Colon (tissue), 2 donors: ENCODE results near the gene LRRFIP2.
"Not testable (repeated sequence)": the region's sequence is repeated elsewhere in the genome, so short reads cannot be mapped to it uniquely, and the experiment has no call there.

Experiments
- FAIRE-seq: peaks from 2 replicates; lab custom pipeline; 2012; peaks lifted over from hg19 to GRCh38; lab: Jason Lieb, UNC
- donor health status: control.
- donor health status: control.

The LRRFIP2 gene, protein sequence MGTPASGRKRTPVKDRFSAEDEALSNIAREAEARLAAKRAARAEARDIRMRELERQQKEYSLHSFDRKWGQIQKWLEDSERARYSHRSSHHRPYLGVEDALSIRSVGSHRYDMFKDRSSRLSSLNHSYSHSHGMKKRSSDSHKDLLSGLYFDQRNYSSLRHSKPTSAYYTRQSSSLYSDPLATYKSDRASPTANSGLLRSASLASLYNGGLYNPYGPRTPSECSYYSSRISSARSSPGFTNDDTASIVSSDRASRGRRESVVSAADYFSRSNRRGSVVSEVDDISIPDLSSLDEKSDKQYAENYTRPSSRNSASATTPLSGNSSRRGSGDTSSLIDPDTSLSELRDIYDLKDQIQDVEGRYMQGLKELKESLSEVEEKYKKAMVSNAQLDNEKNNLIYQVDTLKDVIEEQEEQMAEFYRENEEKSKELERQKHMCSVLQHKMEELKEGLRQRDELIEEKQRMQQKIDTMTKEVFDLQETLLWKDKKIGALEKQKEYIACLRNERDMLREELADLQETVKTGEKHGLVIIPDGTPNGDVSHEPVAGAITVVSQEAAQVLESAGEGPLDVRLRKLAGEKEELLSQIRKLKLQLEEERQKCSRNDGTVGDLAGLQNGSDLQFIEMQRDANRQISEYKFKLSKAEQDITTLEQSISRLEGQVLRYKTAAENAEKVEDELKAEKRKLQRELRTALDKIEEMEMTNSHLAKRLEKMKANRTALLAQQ

DNA sequence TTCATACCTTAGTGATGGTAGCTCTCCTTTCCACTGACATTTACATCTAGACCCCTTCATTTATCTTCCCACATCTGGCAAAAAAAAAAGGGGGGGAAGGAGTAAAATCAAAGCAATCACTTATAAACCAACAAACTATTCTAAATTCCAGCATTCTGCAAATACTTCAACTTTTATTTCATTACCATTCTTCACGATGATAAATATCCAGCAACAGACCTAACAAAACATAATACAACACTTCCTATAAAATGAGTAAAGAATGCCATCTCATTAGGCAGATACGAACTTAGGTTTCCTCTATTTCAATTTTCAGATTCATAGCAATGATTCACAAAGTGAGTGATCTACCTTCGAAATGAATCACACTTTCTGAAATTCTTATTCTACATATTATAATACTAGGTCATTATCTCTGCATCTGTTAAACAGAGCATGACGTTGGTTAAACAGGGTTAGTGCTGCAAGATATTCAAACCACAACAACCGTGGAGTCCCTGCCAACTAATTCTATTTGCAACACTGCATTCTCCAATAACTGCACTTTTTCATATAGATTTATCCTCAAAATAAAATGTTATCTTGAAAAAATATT, at the start of gene LRRFIP2:
Gene LRRFIP2, minus strand, starts transcription at position 51 of the 595 bp plus-strand sequence. CDS start 25,599 bp downstream, outside the sequence.
- no peak for FAIRE-seq

DNA sequence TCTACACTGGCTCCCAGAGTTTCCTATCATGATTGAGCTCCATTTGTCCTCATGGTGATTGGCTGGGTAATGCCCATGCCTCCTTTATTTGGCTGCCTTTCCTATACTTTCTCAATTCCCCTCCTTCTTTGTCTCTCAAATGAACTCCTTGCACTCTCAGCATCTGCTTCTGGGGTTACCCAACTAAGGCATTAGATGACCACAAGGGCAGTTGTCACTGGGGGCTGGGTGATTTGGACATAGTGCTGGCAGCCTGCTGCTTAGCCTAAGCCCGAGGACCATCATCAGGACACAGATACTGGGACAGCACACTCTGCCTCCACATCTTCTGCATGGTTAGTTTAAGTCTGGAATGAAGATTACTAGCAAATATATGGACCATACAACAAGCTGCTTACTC, 49.2 kb upstream of the LRRFIP2 start:
- no peak for FAIRE-seq

DNA sequence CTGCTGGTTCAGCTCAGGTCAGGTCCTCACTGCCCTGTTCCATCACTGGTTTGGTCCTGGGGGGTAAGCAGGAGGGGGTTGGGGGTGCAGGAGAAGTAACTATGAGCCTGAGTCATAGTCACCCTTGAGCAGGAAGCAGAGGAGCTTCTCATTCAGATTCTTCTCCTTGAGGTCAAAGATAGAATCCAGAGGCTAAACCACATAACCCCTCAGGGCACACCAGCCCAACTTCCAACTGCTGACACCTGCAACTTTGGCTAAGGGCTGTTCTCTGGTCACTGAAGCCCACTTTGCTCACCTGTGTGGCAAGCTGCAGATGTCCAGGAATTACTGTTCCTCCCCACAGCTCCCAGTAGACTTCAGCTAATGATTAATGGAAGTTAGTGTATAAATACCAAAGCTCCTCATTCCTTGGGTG, 48.8 kb upstream of the LRRFIP2 start:
- FAIRE-seq: no peak

DNA sequence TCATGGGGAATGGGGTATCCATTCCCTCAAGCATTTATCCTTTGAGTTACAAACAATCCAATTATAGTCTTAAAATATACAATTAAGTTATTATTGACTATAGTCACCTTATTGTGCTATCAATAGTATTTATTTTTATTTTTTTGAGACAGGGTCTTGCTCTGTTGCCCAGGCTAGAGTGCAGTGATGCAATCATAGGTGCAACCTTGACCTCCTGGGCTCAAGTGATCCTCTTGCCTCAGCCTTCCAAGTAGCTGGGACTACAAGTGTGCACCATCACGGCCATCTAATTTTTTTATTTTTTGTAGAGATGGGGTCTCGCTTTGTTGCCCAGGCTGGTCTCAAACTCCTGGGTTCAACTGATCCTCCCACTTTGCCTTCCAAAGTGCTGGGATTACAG, 48.2 kb upstream of the LRRFIP2 start:
- FAIRE-seq: not testable (repeated sequence)

DNA sequence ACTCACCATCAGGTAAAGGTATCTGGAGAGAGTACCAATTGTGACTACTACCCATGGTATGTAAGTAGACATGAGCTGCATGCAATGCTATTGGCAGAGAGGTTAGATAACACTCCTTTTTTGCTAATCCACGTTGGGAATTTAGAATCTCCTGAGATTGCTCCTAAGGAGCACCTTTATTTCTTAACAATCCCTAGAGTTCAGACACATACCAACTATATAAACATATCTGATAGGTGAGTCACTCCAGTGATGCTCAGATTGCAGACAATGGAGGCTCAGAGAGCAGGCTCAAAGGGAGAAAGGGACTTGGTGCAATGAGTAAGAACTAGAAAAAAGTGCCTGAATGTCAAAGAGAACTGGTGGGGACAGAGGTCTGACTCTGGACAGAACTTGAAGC, 47.0 kb upstream of the LRRFIP2 start:
- FAIRE-seq: no peak

DNA sequence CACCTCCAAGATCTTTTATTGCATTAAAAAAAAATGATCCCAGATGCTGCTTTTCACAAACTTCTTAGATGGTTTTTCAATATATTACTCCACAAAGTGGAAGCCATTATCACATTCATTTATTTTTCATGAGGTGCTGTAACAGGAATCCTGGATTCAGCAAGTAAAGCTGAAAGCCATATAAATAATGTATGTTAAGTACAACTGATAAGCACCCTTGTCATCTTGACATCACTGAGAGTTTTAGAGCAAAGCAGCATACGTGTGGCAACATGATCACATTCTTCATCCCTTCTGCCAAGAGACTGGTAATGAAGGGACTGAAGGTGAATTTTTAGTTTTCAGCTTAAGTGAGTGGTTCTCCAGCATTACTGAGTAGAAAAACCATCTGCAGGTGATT, 44.9 kb upstream of the LRRFIP2 start:
- no peak for FAIRE-seq

DNA sequence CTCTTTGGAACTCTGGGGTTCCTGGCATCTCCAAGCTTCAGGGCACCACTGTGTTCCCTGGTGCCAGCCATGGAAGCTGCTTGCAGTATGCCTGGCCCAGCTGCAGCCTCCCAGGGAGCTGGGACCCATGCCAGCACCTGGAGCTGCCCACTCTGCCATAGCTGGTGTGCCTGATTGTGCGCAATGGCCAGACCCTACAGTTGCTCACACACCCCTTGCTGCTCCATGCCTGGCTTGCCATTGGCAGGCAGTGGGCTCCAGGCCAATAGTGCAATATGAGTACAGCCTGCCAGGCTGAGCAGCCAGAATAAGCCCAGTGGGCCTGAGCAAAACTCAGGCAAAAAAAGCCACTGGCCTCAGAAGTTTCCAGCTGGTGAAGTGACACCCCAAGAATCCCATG, 43.8 kb upstream of the LRRFIP2 start:
- no peak for FAIRE-seq

DNA sequence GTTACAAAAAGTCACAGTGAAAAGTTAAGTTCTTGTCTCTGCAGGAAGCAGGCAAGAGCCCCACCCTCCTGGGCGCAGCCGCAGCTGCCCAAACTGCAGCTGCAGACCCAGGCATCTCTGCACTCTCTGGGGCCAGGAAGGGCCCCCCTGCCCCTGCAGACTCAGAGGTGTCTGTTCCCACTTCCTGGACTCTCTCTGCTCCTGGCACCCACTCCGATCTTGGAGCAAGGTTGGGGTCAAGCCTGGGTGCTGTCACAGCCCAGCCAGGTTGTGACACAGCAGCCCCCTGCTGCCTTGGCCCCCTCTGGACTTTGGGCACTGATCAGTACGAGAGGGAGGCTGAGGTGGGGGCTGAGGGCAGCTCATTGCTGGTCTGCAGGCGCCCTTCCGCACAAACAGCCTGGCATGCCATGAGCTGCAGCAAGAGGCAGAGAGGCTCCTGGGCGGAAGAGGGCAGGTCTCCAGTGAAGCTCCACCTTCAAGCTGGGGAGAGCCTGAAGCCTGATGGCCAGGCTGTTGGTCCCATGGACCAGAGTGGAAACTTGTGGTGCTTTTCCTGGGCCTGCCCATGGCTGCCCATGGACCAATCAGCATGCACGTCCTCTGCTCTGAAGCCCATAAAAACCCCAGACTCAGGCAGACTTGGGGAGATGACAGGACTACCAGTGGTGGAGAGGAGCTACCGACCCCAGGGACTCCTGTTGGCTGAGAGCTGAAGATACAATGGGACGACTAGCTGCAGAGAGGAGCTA, 42.9 kb upstream of the LRRFIP2 start:
- FAIRE-seq: no peak

DNA sequence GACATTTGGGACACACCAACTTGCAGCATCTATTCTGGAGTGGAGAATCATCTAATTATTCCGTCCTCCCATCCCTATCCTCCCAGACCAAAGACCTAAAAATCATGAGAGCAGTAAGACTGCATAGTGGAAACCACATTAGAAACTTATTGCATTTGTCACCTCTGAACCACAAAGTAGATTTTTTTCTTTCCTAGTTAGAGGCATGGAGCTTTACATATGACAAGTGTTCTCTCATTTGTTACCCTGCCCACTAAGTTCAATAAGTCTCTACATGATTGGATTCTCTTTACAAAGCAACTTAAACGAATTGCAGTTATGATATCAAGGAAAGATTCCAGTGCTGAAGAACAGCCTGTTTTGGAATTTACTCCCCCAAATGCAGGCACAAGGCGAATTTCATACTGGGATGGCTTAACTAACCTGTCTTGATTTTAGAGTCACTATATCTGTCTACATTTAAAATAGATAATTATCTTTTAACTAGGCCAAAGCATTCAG, 42.3 kb upstream of the LRRFIP2 start:
- no peak for FAIRE-seq

DNA sequence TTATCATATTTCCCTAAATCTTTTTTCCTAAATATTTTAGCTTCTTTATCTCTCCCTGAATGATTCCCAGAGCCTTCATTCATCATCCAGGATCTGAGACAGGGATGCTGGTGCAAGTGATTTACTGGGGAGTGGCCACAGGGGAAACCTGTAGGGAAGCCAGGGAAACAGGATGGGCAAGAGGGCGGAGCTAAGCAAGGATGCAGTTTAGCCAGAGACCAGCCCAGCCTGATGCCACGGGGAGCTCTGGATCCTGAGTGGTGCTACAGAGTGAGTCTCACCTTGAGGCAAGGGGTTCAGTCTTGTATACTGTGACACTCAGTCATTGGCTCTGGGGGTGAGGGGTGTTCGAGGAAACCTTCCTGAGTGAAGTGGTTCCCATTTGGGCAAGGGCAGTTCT, 39.7 kb upstream of the LRRFIP2 start:
- FAIRE-seq: no peak

DNA sequence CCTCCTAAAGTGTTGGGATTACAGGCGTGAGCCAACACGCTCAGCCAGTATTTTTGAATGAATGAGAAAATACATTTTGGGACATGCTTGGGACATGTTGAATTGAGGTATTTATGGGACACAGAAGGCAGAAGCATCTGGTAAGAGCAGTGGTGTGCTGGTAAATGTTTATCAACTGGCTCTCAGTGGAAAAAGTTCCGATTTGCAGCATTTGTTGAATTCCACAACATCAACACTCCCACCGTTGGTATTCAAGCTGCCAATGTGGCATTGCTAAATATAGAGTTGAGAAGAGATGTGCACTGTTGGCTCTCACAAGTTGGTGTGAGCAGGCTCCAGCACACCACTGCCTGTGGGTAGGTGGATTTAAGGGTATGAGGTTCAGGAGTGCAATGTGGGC, 35.8 kb upstream of the LRRFIP2 start:
- FAIRE-seq: no peak

DNA sequence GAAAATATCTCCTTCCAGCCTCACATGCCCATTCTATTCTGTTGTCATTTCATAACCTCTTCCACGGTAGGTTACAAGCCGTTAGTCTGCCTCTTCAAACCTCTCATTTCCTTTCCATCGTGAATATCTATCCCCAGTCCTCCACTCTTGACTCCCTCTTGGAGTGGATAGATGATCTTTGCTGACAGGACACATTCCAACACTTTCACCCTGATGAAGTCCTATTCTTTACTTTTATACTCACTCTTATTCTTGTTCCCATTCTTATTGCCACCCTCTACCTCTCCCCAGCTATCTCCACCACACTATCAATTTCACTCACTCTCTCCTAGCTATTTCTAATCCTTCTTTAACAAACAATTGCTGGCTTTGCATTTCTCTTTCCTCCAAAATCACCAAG, 34.2 kb upstream of the LRRFIP2 start:
- FAIRE-seq: not testable (repeated sequence)

DNA sequence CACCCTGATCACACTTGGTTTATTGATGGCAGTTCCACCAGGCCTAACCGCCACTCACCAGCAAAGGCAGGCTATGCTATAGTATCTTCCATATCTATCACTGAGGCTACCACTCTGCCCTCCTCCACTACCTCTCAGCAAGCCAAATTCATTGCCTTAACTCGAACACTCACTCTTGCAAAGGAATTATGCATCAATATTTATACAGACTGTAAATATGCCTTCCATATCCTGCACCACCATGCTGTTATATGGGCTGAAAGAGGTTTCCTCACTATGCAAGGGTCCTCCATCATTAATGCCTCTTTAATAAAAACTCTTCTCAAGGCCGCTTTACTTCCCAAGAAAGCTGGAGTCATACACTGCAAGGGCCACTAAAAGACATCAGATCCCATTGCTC, 33.6 kb upstream of the LRRFIP2 start:
- not testable (repeated sequence) for FAIRE-seq

DNA sequence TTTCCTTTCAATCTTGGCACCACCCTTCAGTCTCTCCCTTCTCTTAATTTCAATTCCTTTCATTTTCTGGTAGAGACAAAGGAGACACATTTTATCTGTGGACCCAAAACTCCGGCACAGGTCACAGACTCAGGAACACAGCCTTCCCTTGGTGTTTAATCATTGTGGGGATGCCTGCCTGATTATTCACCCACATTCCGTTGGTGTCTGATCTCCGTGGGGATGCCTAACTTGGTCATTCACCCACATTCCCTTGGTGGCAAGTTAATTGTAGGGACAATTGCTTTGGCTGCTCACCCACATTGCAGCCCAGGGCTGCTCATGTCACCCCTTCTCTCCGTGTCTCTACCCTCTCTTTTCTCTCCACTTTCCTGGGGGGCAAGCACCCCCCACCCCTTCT, 31.7 kb upstream of the LRRFIP2 start:
- not testable (repeated sequence) for FAIRE-seq

DNA sequence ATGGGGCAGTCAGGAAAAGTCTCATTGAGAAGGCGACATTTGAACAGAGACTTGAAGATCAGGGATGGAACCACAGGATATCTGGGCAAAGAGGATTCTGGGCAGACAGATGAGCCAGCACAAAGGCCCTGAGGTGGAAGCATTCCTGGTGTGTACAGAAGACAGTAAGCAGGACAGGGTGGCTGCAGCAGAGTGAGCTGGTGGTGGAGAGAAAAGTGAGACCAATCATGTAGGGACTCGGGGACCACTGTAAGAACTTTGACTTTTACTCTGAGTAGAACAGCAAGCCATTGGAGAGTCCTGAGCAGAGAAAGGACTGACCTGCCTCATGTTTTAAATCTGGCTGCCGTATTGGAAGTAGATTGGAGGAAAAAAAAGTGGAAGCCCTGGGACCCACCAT, 29.9 kb upstream of the LRRFIP2 start:
- FAIRE-seq: no peak

DNA sequence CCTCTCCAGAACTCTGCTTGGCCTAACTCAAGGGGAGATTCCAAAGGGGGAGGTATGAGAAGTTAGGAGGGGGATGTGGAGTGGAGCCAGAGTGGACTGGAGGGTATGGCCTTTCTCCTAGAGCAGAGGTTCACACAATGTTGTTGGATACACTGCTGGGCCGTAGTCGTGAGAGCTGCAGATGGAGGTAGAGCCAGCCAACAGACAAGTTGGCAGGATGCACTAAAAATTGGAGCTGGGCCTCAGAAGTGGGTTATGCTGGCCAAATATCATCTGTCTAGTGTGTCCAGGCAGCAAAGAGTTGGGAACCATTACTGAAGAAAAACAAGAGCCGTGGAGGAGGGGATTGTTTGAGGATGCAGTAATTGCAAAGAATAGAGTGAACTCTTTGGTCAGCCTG, 27.7 kb upstream of the LRRFIP2 start:
- FAIRE-seq: no peak

DNA sequence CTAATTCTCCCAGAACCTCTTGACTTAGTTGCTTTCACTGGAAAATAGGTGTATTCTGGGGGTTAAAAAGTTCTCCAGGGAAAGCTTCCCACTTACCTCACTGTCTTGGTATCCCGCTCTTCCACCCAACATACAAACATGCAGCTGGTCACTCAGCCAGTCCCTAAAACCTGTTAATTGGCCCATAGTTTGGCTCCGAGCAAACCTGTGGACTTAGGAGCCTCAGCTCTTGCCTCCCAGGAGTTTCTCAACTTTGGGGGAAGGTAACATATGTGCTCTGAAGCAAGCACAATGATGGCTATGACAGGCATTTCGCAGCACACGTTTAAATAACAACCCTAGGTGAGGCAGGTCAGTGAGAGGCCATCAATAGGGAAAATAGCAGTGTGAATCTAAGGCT, 25.8 kb upstream of the LRRFIP2 start:
- no peak for FAIRE-seq

DNA sequence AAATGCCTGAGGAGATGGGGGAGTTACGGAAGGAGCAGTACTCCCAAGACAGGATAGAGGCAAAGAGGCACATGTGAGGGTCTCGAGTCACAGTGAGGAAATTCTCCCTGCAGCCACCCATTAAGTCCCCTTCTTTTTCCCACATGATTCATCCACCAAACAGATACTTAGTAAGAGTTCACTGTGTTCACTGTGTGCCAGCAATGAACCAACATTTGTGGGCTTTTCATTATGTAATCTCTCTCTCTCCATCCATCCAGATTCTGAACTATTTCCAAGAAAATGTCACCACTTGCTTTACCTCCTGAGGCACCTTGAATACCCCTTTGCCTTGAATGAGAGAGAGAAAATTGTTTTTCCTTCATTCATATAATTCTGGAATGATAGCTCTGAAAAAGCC, 24.6 kb upstream of the LRRFIP2 start:
- no peak for FAIRE-seq

DNA sequence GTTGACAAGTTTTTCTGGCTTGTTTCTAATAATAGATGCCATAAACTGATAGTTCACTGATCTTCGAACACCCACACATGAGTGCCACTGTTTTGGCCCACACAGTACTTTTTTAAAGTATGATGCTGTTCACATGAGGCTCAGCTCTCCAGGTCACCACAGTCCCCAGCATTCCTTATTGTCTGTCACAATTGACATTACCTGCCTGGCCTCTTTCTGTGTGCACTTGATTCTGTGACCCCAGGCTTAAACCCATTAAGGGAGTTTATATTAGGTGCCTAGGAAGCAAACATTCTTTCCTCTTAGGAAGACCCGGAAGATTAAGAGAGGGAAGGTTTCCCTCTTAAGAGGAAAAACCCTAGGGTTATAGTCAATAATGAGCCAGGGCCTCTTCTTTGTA, 24.2 kb upstream of the LRRFIP2 start:
- no peak for FAIRE-seq

DNA sequence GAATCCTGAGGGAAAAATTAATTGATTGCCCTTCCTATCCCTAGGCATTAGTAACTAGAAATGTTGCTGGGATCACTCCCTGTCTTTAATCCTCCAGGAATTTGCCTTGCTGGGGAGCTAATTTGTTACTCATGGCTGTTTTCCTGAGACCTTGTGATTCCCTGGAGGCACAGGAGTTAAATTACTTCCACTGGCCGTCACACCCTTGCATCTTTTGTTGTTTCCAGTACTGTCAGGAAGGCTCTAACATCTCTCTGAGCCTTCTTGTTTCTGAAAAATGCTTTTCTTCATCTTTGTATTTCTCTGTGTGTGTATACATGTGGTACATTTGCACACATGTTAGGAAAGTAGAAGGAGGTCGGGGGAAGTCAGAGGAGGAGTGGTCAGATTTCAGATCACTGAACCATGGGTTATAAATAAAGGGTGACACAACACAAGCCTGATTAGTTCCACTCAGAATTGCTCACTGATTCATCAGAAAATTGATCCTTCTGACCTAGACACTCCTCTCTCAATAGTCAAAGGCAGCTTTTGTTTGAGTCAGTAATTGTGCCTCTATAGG, 23.5 kb upstream of the LRRFIP2 start:
- FAIRE-seq: no peak

DNA sequence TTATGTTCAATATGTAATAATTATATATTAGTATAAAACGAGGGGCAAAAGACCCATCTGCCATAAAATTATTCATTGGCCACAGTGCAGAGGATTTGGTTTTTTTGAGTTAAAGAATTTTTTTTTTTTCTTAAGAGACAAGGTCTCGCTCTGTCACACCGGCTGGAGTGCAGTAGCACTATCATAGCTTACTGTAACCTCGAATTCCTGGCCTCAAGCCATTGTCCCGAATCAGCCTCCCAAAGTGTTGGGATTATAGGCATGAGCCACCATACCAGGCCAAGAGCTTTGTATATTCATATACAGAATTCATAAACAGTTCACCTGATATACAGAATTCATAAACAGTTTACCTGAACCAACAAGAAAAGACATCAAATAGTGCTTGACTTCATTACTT, 20.2 kb upstream of the LRRFIP2 start:
- FAIRE-seq: no peak

DNA sequence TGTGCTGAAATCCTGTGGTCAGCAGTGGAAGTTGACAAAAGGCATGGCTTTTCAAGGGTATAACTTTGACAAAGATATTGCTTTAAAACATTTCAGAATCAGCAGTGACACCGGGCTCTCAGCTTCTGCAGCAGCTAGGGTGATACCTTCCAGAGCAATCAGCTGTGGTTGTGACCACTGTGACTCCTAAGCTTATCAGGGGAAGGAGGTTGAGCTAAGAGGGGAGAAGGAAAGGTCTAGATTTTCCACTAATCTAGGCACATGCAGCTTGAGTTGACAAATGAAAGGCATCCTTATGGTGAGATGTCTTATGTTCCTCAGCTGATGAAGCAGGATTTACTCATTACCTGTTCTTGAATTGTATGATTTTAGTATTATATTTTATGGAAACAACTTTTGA, 16.3 kb upstream of the LRRFIP2 start:
- no peak for FAIRE-seq
